ENCODE measurements around the gene C17orf50. TPM values are rescaled to one million over a fixed set of nuclear protein-coding genes. Genes with fewer than 3 reads are reported as not detected.

The C17orf50 gene
- polyA plus RNA-seq, 5 donors: 0.14 to 0.23 (median 0.21) TPM; not detected in 2

DNA sequence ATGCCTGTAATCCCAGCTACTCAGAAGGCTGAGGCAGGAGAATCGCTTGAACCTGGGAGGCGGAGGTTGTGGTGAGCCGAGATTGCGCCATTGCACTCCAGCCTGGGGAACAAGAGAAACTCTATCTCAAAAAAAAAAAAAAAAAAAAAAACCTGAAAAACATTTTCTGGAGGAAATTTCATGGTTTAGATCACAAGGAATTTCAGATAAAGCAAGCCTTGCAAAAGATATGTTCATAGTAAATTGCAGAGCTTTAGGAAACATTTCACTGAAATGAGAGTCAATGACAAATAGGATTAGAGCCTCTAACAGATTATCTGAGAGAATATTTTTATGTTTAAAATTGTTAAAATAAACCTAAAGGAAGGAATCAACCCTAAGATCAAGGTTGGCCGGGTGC is 51.8 kb downstream of the C17orf50 start:
- no peak for DNase-seq

Other genes starting within 250 kb of the C17orf50 start
- gene SLFN12L, start 223.2 kb upstream of the C17orf50 start, polyA plus RNA-seq (ENCODE audit: insufficient read depth in 1 of 5, insufficient read length in 5 of 5, low replicate concordance in 1 of 5): 10 to 100 TPM in 4 of 5 donors, 1 to 10 TPM in 1; 8.2 to 28.0 (median 16.9) TPM
- under 1 TPM; 0.54 to 0.95 (median 0.71) TPM for gene SLFN14, start 200.1 kb upstream of the C17orf50 start, polyA plus RNA-seq (ENCODE audit: insufficient read depth in 1 of 5, insufficient read length in 5 of 5, low replicate concordance in 1 of 5)
- gene PEX12, start 182.3 kb upstream of the C17orf50 start, polyA plus RNA-seq (ENCODE audit: insufficient read depth in 1 of 5, insufficient read length in 5 of 5, low replicate concordance in 1 of 5): 10 to 100 TPM in 1 of 5 donors, 1 to 10 TPM in 4; 8.8 to 10.6 (median 9.8) TPM
- gene AP2B1, start 173.6 kb upstream of the C17orf50 start, polyA plus RNA-seq (ENCODE audit: insufficient read depth in 1 of 5, insufficient read length in 5 of 5, low replicate concordance in 1 of 5): 100 to 1,000 TPM; 122 to 158 (median 147) TPM
- 1 to 10 TPM; 2.2 to 3.8 (median 3.0) TPM for gene RASL10B, start 29.2 kb upstream of the C17orf50 start, polyA plus RNA-seq (ENCODE audit: insufficient read depth in 1 of 5, insufficient read length in 5 of 5, low replicate concordance in 1 of 5)
- gene GAS2L2, start 7.6 kb upstream of the C17orf50 start, polyA plus RNA-seq (ENCODE audit: insufficient read depth in 1 of 5, insufficient read length in 5 of 5, low replicate concordance in 1 of 5): 1 to 10 TPM in 3 of 5 donors, under 1 TPM in 2; 0.17 to 2.4 (median 1.1) TPM
- 10 to 100 TPM in 1 of 5 donors, 1 to 10 TPM in 4; 7.6 to 10.5 (median 8.8) TPM for gene MMP28, start 34.8 kb downstream of the C17orf50 start, polyA plus RNA-seq (ENCODE audit: insufficient read depth in 1 of 5, insufficient read length in 5 of 5, low replicate concordance in 1 of 5)
- gene TAF15, start 48.6 kb downstream of the C17orf50 start, polyA plus RNA-seq (ENCODE audit: insufficient read depth in 1 of 5, insufficient read length in 5 of 5, low replicate concordance in 1 of 5): 100 to 1,000 TPM; 200 to 261 (median 239) TPM
- under 1 TPM; 0.08 to 0.28 (median 0.16) TPM for gene HEATR9, start 108.0 kb downstream of the C17orf50 start, polyA plus RNA-seq (ENCODE audit: insufficient read depth in 1 of 5, insufficient read length in 5 of 5, low replicate concordance in 1 of 5)
- gene CCL5, start 119.5 kb downstream of the C17orf50 start, polyA plus RNA-seq (ENCODE audit: insufficient read depth in 1 of 5, insufficient read length in 5 of 5, low replicate concordance in 1 of 5): 1 to 10 TPM; 2.7 to 4.4 (median 4.0) TPM
- gene RDM1, start 169.9 kb downstream of the C17orf50 start, polyA plus RNA-seq (ENCODE audit: insufficient read depth in 1 of 5, insufficient read length in 5 of 5, low replicate concordance in 1 of 5): 1 to 10 TPM; 2.0 to 3.6 (median 2.5) TPM
- not detected for gene LYZL6, start 182.8 kb downstream of the C17orf50 start, polyA plus RNA-seq (ENCODE audit: insufficient read depth in 1 of 5, insufficient read length in 5 of 5, low replicate concordance in 1 of 5)
- gene CCL16, start 220.6 kb downstream of the C17orf50 start, polyA plus RNA-seq (ENCODE audit: insufficient read depth in 1 of 5, insufficient read length in 5 of 5, low replicate concordance in 1 of 5): 1 to 10 TPM in 1 of 5 donors, under 1 TPM in 4; 0.49 to 1.0 (median 0.84) TPM
- gene CCL14, start 225.8 kb downstream of the C17orf50 start, polyA plus RNA-seq (ENCODE audit: insufficient read depth in 1 of 5, insufficient read length in 5 of 5, low replicate concordance in 1 of 5): 100 to 1,000 TPM in 2 of 5 donors, 10 to 100 TPM in 3; 70.5 to 119 (median 83.9) TPM
- gene CCL15, start 240.7 kb downstream of the C17orf50 start, polyA plus RNA-seq (ENCODE audit: insufficient read depth in 1 of 5, insufficient read length in 5 of 5, low replicate concordance in 1 of 5): under 1 TPM; 0.11 to 0.41 (median 0.25) TPM

Measured in right lung (tissue), 5 donors.